Measurements from ENCODE around the gene HCRTR2.

HCRTR2 gene

GRCh38 chr6:55299286-55299985 lies 125.1 kb downstream of the HCRTR2 start:
- no peaks in the 10 kb centered on the region for H4K20me1 ChIP-seq (ENCODE audit: control insufficient read depth, insufficient read depth, low read depth, low read length)
- H3K4me3 ChIP-seq (ENCODE audit: low read length), result no peak overlapping the region
- TF ChIP-seq CTCF (IDR thresholded peaks at IDR 0.05; ENCODE audit: low read depth, low read length, poor library complexity, severe bottlenecking) (no peak), EZH2phosphoT487 (IDR thresholded peaks at IDR 0.05; ENCODE audit: borderline replicate concordance, low read length) (no peak)
- no peaks in the 10 kb centered on the region for H3K9me2 ChIP-seq (replicated peaks; ENCODE audit: control insufficient read depth, low read length)
- no peaks in the 10 kb centered on the region for H3K9me3 ChIP-seq (ENCODE audit: control insufficient read depth, insufficient read depth, low read length)
- no peaks in the 10 kb centered on the region for H3F3A ChIP-seq (ENCODE audit: control insufficient read depth, insufficient read depth)
- H3K36me3 ChIP-seq (ENCODE audit: control insufficient read depth, low read length), result no peaks in the 10 kb centered on the region
- no peak overlapping the region for H3K4me2 ChIP-seq (ENCODE audit: low read length)
- H3K4me1 ChIP-seq (ENCODE audit: control insufficient read depth, low read length), result no peaks in the 10 kb centered on the region
- H3K79me2 ChIP-seq (ENCODE audit: control insufficient read depth, low read length), result no peaks in the 10 kb centered on the region
- H3K27me3 ChIP-seq (ENCODE audit: control insufficient read depth, low read length), result no peaks in the 10 kb centered on the region
- no peak overlapping the region for H3K27ac ChIP-seq (ENCODE audit: low read depth, low read length)

- Histone ChIP-seq H3K36me3 (ENCODE audit: control insufficient read depth, low read length) (no peaks in the 10 kb centered on the region), H3K79me2 (ENCODE audit: control insufficient read depth, low read length) (no peaks in the 10 kb centered on the region), H3K4me2 (ENCODE audit: low read length) (no peak overlapping the region), H3K4me1 (ENCODE audit: control insufficient read depth, low read length) (no peaks in the 10 kb centered on the region), H3K27me3 (ENCODE audit: control insufficient read depth, low read length) (no peaks in the 10 kb centered on the region), H3K9me2 (replicated peaks; ENCODE audit: control insufficient read depth, low read length) (no peaks in the 10 kb centered on the region), H3F3A (ENCODE audit: control insufficient read depth, insufficient read depth) (no peaks in the 10 kb centered on the region), H4K20me1 (ENCODE audit: control insufficient read depth, insufficient read depth, low read depth, low read length) (no peaks in the 10 kb centered on the region), H3K27ac (ENCODE audit: low read depth, low read length) (no peak overlapping the region), H3K4me3 (ENCODE audit: low read length) (no peak overlapping the region), H3K9me3 (ENCODE audit: control insufficient read depth, insufficient read depth, low read length) (no peaks in the 10 kb centered on the region)
- no peak for TF ChIP-seq CTCF (IDR thresholded peaks at IDR 0.05; ENCODE audit: low read depth, low read length, poor library complexity, severe bottlenecking)
- no peak for TF ChIP-seq EZH2phosphoT487 (IDR thresholded peaks at IDR 0.05; ENCODE audit: borderline replicate concordance, low read length)
Observed at GRCh38 chr6:55304747-55305146, 130.4 kb downstream of the HCRTR2 start.

- no peaks in the 10 kb centered on the region for H3K9me2 ChIP-seq (replicated peaks; ENCODE audit: control insufficient read depth, low read length)
- no peak overlapping the region for H3K4me3 ChIP-seq (ENCODE audit: low read length)
- no peaks in the 10 kb centered on the region for H3K36me3 ChIP-seq (ENCODE audit: control insufficient read depth, low read length)
- no peaks in the 10 kb centered on the region for H3K4me1 ChIP-seq (ENCODE audit: control insufficient read depth, low read length)
- no peaks in the 10 kb centered on the region for H3F3A ChIP-seq (ENCODE audit: control insufficient read depth, insufficient read depth)
- H3K79me2 ChIP-seq (ENCODE audit: control insufficient read depth, low read length), result no peaks in the 10 kb centered on the region
- H3K27me3 ChIP-seq (ENCODE audit: control insufficient read depth, low read length), result no peaks in the 10 kb centered on the region
- H4K20me1 ChIP-seq (ENCODE audit: control insufficient read depth, insufficient read depth, low read depth, low read length), result no peaks in the 10 kb centered on the region
- H3K27ac ChIP-seq (ENCODE audit: low read depth, low read length), result no peak overlapping the region
- no peak for TF ChIP-seq EZH2phosphoT487 (IDR thresholded peaks at IDR 0.05; ENCODE audit: borderline replicate concordance, low read length)
- TF ChIP-seq CTCF (IDR thresholded peaks at IDR 0.05; ENCODE audit: low read depth, low read length, poor library complexity, severe bottlenecking), result no peak
- no peaks in the 10 kb centered on the region for H3K9me3 ChIP-seq (ENCODE audit: control insufficient read depth, insufficient read depth, low read length)
- no peak overlapping the region for H3K4me2 ChIP-seq (ENCODE audit: low read length)
Observed at GRCh38 chr6:55319961-55320695, 145.8 kb downstream of the HCRTR2 start.
